GM12892 (cell line): ENCODE measurements around the gene CCL5.

ENCODE experiments used
- POLR2A ChIP-seq: IDR thresholded peaks from 2 replicates; pipeline ENCODE4 v1.6.1; 2011; ENCODE audit warnings: low read depth, low read length, control low read depth
- POLR2AphosphoS5 ChIP-seq: IDR thresholded peaks from 2 replicates; pipeline ENCODE4 v1.6.1; 2011; ENCODE audit warnings: low read depth, low read length, control low read depth

DNA sequence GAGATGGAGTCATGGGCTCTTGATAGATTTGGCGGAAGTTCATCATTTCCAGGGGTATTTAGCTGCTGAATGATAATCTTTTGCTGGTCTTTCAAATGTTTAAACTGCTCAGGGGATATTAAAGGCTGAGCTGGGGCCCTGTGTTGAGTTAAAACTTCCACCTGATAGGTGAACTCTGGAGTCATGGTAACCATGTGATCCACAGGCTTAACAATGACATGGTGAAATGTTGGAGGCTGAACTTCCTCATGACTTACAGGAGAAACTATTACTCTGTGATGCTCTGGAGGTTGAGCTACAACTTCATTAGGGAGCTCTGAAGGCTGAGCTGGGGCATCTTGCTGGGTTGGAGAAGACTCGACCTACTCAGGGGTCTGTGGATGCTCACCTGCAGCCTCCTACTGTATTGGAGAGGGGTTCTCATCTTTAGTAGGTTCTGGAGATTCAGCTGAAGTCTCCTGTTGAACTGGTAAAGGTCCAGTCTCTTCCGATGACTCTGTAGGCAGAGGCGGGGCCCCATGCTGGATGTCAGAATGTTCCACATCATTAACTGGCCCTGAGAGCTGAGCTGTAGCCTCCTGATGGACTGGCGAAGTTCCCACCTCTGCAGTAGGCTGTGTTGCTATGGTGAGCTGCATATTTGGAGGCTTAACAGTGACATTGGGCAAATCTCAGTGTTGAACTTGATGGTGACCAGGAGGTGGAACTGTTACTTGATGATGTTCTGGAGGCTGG lies 26.2 kb upstream of the CCL5 start:
- no peak for TF ChIP-seq POLR2AphosphoS5
- TF ChIP-seq POLR2A, result no peak
